22Rv1 (cell line): Measurements from ENCODE around the gene AHCYL2.

Experiments used
- H3K27ac ChIP-seq: fragments of 450-650 bp; 2 replicates; pipeline ENCODE4 v1.5.1; 2017
- ZFX ChIP-seq: fragments of 450-650 bp; IDR thresholded peaks from 2 replicates; pipeline ENCODE4 v1.6.1; 2017; ENCODE audit warnings: antibody characterized with exemption, borderline replicate concordance
- TF ChIP-seq, protein P1 (sequence below): fragments of 450-650 bp; IDR thresholded peaks from 2 replicates; pipeline ENCODE4 v1.5.1; 2017; ENCODE audit warnings: mild to moderate bottlenecking

The AHCYL2 gene

GRCh38 chr7:129435414-129435829 is 210.6 kb downstream of the AHCYL2 start:
- TF ChIP-seq, protein P1, sequence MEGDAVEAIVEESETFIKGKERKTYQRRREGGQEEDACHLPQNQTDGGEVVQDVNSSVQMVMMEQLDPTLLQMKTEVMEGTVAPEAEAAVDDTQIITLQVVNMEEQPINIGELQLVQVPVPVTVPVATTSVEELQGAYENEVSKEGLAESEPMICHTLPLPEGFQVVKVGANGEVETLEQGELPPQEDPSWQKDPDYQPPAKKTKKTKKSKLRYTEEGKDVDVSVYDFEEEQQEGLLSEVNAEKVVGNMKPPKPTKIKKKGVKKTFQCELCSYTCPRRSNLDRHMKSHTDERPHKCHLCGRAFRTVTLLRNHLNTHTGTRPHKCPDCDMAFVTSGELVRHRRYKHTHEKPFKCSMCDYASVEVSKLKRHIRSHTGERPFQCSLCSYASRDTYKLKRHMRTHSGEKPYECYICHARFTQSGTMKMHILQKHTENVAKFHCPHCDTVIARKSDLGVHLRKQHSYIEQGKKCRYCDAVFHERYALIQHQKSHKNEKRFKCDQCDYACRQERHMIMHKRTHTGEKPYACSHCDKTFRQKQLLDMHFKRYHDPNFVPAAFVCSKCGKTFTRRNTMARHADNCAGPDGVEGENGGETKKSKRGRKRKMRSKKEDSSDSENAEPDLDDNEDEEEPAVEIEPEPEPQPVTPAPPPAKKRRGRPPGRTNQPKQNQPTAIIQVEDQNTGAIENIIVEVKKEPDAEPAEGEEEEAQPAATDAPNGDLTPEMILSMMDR: no peak
- no peak for TF ChIP-seq ZFX
- no peak overlapping the region for H3K27ac ChIP-seq

GRCh38 chr7:129436335-129436923 is 211.6 kb downstream of the AHCYL2 start:
- TF ChIP-seq, protein P1: no peak
- no peak for TF ChIP-seq ZFX
- H3K27ac ChIP-seq: no peak overlapping the region

GRCh38 chr7:129437190-129437589 is 212.4 kb downstream of the AHCYL2 start:
- no peak overlapping the region for H3K27ac ChIP-seq
- TF ChIP-seq, protein P1: no peak
- no peak for TF ChIP-seq ZFX

GRCh38 chr7:129438281-129438838 is 213.5 kb downstream of the AHCYL2 start:
- TF ChIP-seq, protein P1: no peak
- TF ChIP-seq ZFX: no peak
- H3K27ac ChIP-seq: no peak overlapping the region

DNA sequence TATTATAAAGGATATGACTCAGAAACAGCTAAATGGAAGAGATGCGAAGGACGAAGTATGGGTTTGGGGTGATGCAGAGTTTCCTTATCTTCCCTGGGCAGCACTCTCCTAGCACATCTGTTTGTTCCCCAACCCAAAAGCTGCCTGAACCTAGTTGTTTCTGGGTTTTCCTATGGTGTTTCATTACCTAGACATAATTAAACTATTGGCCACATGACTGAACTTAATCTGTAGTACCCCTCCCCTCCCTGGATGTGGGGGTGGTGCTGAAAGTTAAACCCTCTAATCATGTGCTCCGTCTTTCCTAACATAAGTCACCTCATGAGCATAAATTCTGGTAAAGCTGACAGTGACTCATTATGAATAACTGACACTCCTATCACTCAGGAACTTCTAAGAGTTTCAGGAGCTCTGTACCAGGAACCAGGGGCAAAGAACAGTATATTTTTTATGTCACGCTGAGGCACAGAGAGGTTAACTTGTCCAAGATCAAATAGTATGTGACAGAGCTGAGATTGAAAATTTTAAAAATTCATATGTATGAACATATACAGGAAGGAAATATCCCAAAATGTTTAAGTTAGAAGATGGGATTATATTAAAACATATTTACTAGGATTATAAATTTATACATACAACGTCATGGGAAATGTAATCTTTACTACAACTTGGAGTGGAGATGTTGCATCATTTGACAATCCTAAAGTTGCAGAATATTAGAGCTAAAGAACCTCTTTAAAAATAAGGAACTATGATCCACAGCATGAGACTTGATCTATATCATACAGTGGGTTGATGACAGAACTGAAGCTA is 214.2 kb downstream of the AHCYL2 start:
- TF ChIP-seq, protein P1: no peak
- no peak for TF ChIP-seq ZFX
- H3K27ac ChIP-seq: no peak overlapping the region

DNA sequence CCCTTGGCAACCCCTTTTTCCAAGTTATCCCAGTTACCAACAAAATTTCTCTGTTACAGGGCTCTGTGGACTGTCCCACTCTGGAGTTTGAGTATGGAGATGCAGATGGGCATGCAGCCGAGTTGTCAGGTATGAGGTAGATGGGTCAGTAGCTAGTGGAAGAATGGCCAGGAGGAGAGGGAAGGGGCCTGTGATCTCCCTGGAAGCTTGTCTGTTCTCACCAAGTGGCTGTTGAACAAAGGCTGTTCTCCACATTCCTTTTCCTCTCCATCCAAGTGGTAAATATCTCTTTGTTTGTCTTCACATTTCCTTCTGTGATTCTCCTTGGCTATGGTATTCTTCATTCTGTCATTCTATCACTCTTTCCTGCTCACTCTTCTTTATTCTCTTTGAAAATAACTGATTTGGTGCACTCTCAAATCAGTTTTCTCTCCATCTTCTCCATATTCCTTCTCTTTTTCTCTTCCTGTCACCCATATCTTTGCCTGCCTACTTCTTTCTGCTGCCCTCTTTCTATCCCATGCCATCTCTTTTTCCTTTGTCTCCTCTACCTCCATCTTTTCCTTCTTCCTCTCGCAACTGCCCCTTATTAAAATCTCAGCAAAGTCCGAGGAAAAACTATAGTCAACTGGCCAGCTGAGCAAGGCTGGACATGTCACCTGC is 215.3 kb downstream of the AHCYL2 start:
- H3K27ac ChIP-seq: no peak overlapping the region
- TF ChIP-seq ZFX: no peak
- TF ChIP-seq, protein P1: no peak
